ENCODE measurements around the gene C1orf53.

DNA sequence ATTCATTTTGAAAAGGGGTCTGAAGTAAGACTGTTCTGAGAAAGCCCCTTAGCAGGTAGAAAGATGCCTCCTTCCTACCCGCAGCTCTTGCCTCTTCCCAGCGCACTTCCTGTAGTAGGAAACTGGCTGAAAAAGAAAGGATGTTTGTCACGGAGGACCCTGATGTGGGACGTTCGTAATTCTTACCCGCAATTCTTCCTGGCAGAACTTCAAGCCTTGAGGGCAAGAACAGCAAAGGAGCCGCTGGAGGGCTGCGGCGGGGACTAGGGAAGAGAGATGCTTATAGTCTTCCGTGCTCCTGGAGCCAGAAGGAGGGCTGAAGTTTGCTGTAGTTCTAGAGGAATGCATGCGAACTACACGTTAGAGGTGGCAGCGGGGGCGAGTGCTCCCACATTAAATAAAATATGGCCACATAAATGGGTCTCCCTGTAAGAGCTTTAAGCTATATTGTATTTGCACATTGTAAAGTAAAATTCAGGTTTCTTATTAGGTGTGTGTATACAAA lies 6.3 kb downstream of the C1orf53 start:
- TF ChIP-seq, protein P1, sequence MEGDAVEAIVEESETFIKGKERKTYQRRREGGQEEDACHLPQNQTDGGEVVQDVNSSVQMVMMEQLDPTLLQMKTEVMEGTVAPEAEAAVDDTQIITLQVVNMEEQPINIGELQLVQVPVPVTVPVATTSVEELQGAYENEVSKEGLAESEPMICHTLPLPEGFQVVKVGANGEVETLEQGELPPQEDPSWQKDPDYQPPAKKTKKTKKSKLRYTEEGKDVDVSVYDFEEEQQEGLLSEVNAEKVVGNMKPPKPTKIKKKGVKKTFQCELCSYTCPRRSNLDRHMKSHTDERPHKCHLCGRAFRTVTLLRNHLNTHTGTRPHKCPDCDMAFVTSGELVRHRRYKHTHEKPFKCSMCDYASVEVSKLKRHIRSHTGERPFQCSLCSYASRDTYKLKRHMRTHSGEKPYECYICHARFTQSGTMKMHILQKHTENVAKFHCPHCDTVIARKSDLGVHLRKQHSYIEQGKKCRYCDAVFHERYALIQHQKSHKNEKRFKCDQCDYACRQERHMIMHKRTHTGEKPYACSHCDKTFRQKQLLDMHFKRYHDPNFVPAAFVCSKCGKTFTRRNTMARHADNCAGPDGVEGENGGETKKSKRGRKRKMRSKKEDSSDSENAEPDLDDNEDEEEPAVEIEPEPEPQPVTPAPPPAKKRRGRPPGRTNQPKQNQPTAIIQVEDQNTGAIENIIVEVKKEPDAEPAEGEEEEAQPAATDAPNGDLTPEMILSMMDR (IDR thresholded peaks at IDR 0.05; ENCODE audit: insufficient read depth, low read length, poor library complexity, severe bottlenecking) = no peak
- no peak for TF ChIP-seq EZH2phosphoT487 (conservative IDR thresholded peaks at IDR 0.05; ENCODE audit: low read length)

All from SU-DHL-6 (cell line).